ENCODE data around the gene MPND. TPM values are rescaled to one million over a fixed set of nuclear protein-coding genes. Genes with fewer than 3 reads are reported as not detected.

Gene MPND
- total RNA-seq, 1 donor from 2014 or later: 25.2 TPM

GRCh38 chr19:4367336-4367723 is 24.0 kb downstream of the MPND start:
- no peak for ATAC-seq (ENCODE audit: low read depth)
- intact Hi-C loops (cut with micrococcal nuclease): loop anchor here (5.0 kb wide), 1 partner anchor 105 kb away; the partner anchor contains the start of gene HDGFL2
- Mint-ChIP-seq H3K27ac (peak overlapping the region; percentile 92), H3K27me3 (no peaks in the 10 kb centered on the region), H3K4me3 (no peak overlapping the region), H3K4me1 (peaks cover 49% of the 10 kb centered on the region), H3K9me3 (no peaks in the 10 kb centered on the region), H3K36me3 (ENCODE audit: low read depth) (peaks cover 23% of the 10 kb centered on the region)
- CTCF ChIA-PET: interaction anchor here (4.2 kb wide), 1 partner anchor 33 kb away, joined by 31 read pairs; the partner anchor contains the start of gene SH3GL1
- no peak for DNase-seq
- POLR2A ChIA-PET: interaction anchor here (1.0 to 1.8 kb wide), 2 partner anchors 12 to 24 kb away, joined by 3 to 10 read pairs; partner anchors contain the start of gene MPND
- no peak for TF ChIP-seq CTCF (IDR thresholded peaks at IDR 0.05)

GRCh38 chr19:4367781-4368127 is 24.4 kb downstream of the MPND start:
- ChIA-PET POLR2A (interaction anchor here (1.0 to 1.8 kb wide), 3 partner anchors 12 to 33 kb away, joined by 3 to 10 read pairs (median 6); partner anchors contain the start of genes MPND and SH3GL1), CTCF (interaction anchor here (1.4 to 4.2 kb wide), 2 partner anchors 26 to 33 kb away, joined by 3 to 31 read pairs; partner anchors contain the start of gene SH3GL1)
- no peaks in the 10 kb centered on the region for H3K27me3 Mint-ChIP-seq
- DNase-seq (no peak), ATAC-seq (ENCODE audit: low read depth) (peak; percentile 34)
- peaks cover 19% of the 10 kb centered on the region for H3K36me3 Mint-ChIP-seq (ENCODE audit: low read depth)
- H3K27ac Mint-ChIP-seq: peak overlapping the region; percentile 92
- peak overlapping the region; percentile 24 for H3K4me3 Mint-ChIP-seq
- no peaks in the 10 kb centered on the region for H3K9me3 Mint-ChIP-seq
- no peak for TF ChIP-seq CTCF (IDR thresholded peaks at IDR 0.05)
- peaks cover 53% of the 10 kb centered on the region for H3K4me1 Mint-ChIP-seq
- intact Hi-C loops (cut with micrococcal nuclease): loop anchor here (5.0 kb wide), 1 partner anchor 105 kb away; the partner anchor contains the start of gene HDGFL2

- no peak for TF ChIP-seq CTCF (IDR thresholded peaks at IDR 0.05)
- Mint-ChIP-seq H3K36me3 (ENCODE audit: low read depth) (peaks cover 15% of the 10 kb centered on the region), H3K4me3 (peak overlapping the region; percentile 77), H3K9me3 (no peaks in the 10 kb centered on the region), H3K4me1 (peaks cover 57% of the 10 kb centered on the region), H3K27me3 (no peaks in the 10 kb centered on the region), H3K27ac (peak overlapping the region; percentile 92)
- ChIA-PET CTCF (interaction anchor here (1.4 to 4.2 kb wide), 2 partner anchors 26 to 32 kb away, joined by 3 to 31 read pairs; partner anchors contain the start of gene SH3GL1), POLR2A (interaction anchor here (0.9 to 1.8 kb wide), 6 partner anchors 11 to 34 kb away, joined by 3 to 10 read pairs (median 4); partner anchors contain the start of genes CHAF1A, MPND and SH3GL1)
- intact Hi-C loops (cut with micrococcal nuclease): loop anchor here (5.0 kb wide), 1 partner anchor 104 kb away; the partner anchor contains the start of gene HDGFL2
- DNase-seq (peak; percentile 44), ATAC-seq (ENCODE audit: low read depth) (peak; percentile 5)
Observed at GRCh38 chr19:4368128-4368820, 24.9 kb downstream of the MPND start.

- H3K4me3 Mint-ChIP-seq: peak overlapping the region; percentile 78
- no peaks in the 10 kb centered on the region for H3K27me3 Mint-ChIP-seq
- ATAC-seq (ENCODE audit: low read depth) (peak; percentile 64), DNase-seq (peak; percentile 69)
- ChIA-PET POLR2A (interaction anchor here (0.7 to 1.8 kb wide), 11 partner anchors 10 to 102 kb away, joined by 3 to 12 read pairs (median 6); partner anchors contain the start of genes CHAF1A, MPND and SH3GL1), CTCF (interaction anchor here (0.5 to 4.2 kb wide), 10 partner anchors 17 to 156 kb away, joined by 3 to 31 read pairs (median 4); partner anchors contain the start of genes CHAF1A, MPND and SH3GL1)
- H3K4me1 Mint-ChIP-seq: peaks cover 66% of the 10 kb centered on the region
- peak overlapping the region; percentile 92 for H3K27ac Mint-ChIP-seq
- H3K9me3 Mint-ChIP-seq: no peaks in the 10 kb centered on the region
- peaks cover 11% of the 10 kb centered on the region for H3K36me3 Mint-ChIP-seq (ENCODE audit: low read depth)
- intact Hi-C loops (cut with micrococcal nuclease): loop anchor here (1.0 to 5.0 kb wide), 4 partner anchors 10 to 103 kb away; partner anchors contain the start of genes HDGFL2 and SH3GL1
- TF ChIP-seq CTCF (IDR thresholded peaks at IDR 0.05): no peak
Observed at GRCh38 chr19:4369109-4369887, 25.9 kb downstream of the MPND start.

All from activated B cell treated with CpG ODN at 0.5 μM for 24 hours (primary cell).